HCT116 (cell line): ENCODE data around the gene BTBD16. TPM values are rescaled to one million over a fixed set of nuclear protein-coding genes. Genes with fewer than 3 reads are reported as not detected.

Experiments used
- ATAC-seq: fragments of 200-7000 bp; cut with Tn5 transposase; 2 replicates; pipeline ENCODE4 v1.9.1; 2020; ENCODE audit warnings: mild to moderate bottlenecking, moderate library complexity
- BruUV-seq: library from RNA; stranded (reverse); fragments of 400-500 nt; replicated peaks from 2 replicates; lab custom pipeline; 2021; lab: Mats Ljungman, UMichigan
- CTCF ChIA-PET: fragments of 300-600 bp; sonication (Branson Sonifier 250); formaldehyde crosslinking; loops from one replicate; lab custom pipeline; 2021; ENCODE audit warnings: antibody characterized with exemption; lab: Charles Lee
- POLR2A ChIA-PET: fragments of 300-600, 350-600 bp; sonication (Branson Sonifier 250); formaldehyde crosslinking; loops from one replicate; lab custom pipeline; 2021; ENCODE audit warnings: antibody characterized with exemption; lab: Charles Lee
- RAD21 ChIA-PET, 2 experiments: fragments of 300-600 bp; sonication (Branson Sonifier 250); formaldehyde crosslinking; loops; one replicate each; lab custom pipeline; 2023; ENCODE audit warnings: low total read pairs in 2 of 2; ENCODE audit not compliant: uncharacterized antibody in 2 of 2, unreplicated experiment in 2 of 2, low non-redundant PET in 1 of 2; lab: Charles Lee
- DNase-seq: peaks from one replicate; pipeline ENCODE4 v3.0.0-alpha.2; 2010; ENCODE audit warnings: low read depth, low spot score
- H2AFZ ChIP-seq: fragments of 200-600 bp; shearing (Covaris generic), sonication (generic); 2 replicates; pipeline ENCODE4 v1.6.1; 2017; ENCODE audit warnings: low read depth, mixed run types, mixed read lengths, antibody characterized with exemption, low read length; ENCODE audit not compliant: poor library complexity, severe bottlenecking
- H3K27ac ChIP-seq: 2 replicates; pipeline ENCODE4 v1.5.1; 2012; ENCODE audit warnings: low read depth, low read length
- H3K27me3 ChIP-seq: fragments of 200-600 bp; sonication (generic); 2 replicates; pipeline ENCODE4 v1.6.1; 2016; ENCODE audit warnings: mixed run types, low read length, mixed read lengths; ENCODE audit not compliant: insufficient read depth
- H3K36me3 ChIP-seq, 2 experiments: fragments of 200-500 bp in 1 of 2; fragments of 200-600 bp in 1 of 2; sonication (Bioruptor generic) in 1 of 2; sonication (generic) in 1 of 2; 2 replicates each; pipeline versions ENCODE4 v1.5.1 to v1.6.1; 2014 to 2016; ENCODE audit warnings: low read length in 2 of 2, inconsistent platforms in 1 of 2, mixed read lengths in 1 of 2, mixed run types in 1 of 2; ENCODE audit not compliant: insufficient read depth in 2 of 2, control insufficient read depth in 1 of 2
- H3K4me1 ChIP-seq, 2 experiments: fragments of 200-600 bp in 1 of 2; sonication (generic) in 1 of 2; 2 replicates each; pipeline versions ENCODE4 v1.5.1 to v1.6.1; 2012 to 2017; ENCODE audit warnings: low read length in 2 of 2, inconsistent platforms in 1 of 2, mild to moderate bottlenecking in 1 of 2, mixed read lengths in 1 of 2, mixed run types in 1 of 2, moderate library complexity in 1 of 2; ENCODE audit not compliant: insufficient read depth in 2 of 2, control insufficient read depth in 1 of 2
- H3K4me2 ChIP-seq: fragments of 200-600 bp; sonication (generic); 2 replicates; pipeline ENCODE4 v1.6.1; 2017; ENCODE audit warnings: mixed run types, low read length, mixed read lengths
- H3K4me3 ChIP-seq, 2 experiments: fragments of 200-600 bp in 1 of 2; sonication (generic) in 1 of 2; replicated peaks in 1 of 2; 2 replicates each; pipeline ENCODE4 v1.5.1; 2011 to 2016; ENCODE audit warnings: low read length in 2 of 2, control low read depth in 1 of 2, low read depth in 1 of 2, mild to moderate bottlenecking in 1 of 2, mixed read lengths in 1 of 2, mixed run types in 1 of 2
- H3K79me2 ChIP-seq: fragments of 200-600 bp; sonication (generic); 2 replicates; pipeline ENCODE4 v1.6.1; 2017; ENCODE audit warnings: mild to moderate bottlenecking, mixed run types, low read length, moderate library complexity, mixed read lengths; ENCODE audit not compliant: insufficient read depth
- H3K9ac ChIP-seq: fragments of 200-600 bp; sonication (generic); 2 replicates; pipeline ENCODE4 v1.6.1; 2016; ENCODE audit warnings: low read length, mixed read lengths
- H3K9me2 ChIP-seq: fragments of 200-600 bp; sonication (generic), shearing (Covaris generic); 2 replicates; pipeline ENCODE4 v1.6.1; 2017; ENCODE audit warnings: mixed run types, mild to moderate bottlenecking, moderate library complexity; ENCODE audit not compliant: insufficient read depth
- H3K9me3 ChIP-seq, 2 experiments: fragments of 200-500 bp in 1 of 2; fragments of 200-600 bp in 1 of 2; sonication (Bioruptor generic) in 1 of 2; sonication (generic) in 1 of 2; 2 replicates each; pipeline ENCODE4 v1.6.1; 2014 to 2017; ENCODE audit warnings: low read length in 2 of 2, mixed read lengths in 2 of 2, inconsistent platforms in 1 of 2, low read depth in 1 of 2, mild to moderate bottlenecking in 1 of 2, mixed run types in 1 of 2, moderate library complexity in 1 of 2; ENCODE audit not compliant: control insufficient read depth in 1 of 2, insufficient read depth in 1 of 2
- H4K20me1 ChIP-seq: fragments of 200-600 bp; sonication (generic), shearing (Covaris generic); 2 replicates; pipeline ENCODE4 v1.6.1; 2017; ENCODE audit warnings: mixed run types, mild to moderate bottlenecking, moderate library complexity; ENCODE audit not compliant: insufficient read depth
- CBX3 ChIP-seq: IDR thresholded peaks from 2 replicates; pipeline ENCODE4 v1.6.1; 2012; ENCODE audit warnings: low read depth
- CEBPB ChIP-seq: IDR thresholded peaks from 2 replicates; pipeline ENCODE4 v1.6.1; 2012; ENCODE audit warnings: low read depth
- EZH2 ChIP-seq: fragments of 200-600 bp; sonication (generic); IDR thresholded peaks from 2 replicates; pipeline ENCODE4 v1.6.1; 2017; ENCODE audit warnings: antibody characterized with exemption, mixed run types
- EZH2phosphoT487 ChIP-seq: fragments of 200-600 bp; IDR thresholded peaks from 2 replicates; pipeline ENCODE4 v1.6.1; 2018; ENCODE audit warnings: antibody characterized with exemption, borderline replicate concordance
- FOSL1 ChIP-seq: IDR thresholded peaks from 2 replicates; pipeline ENCODE4 v1.6.1; 2012; ENCODE audit warnings: low read depth
- JUND ChIP-seq: IDR thresholded peaks from 2 replicates; pipeline ENCODE4 v1.6.1; 2012
- POLR2A ChIP-seq: IDR thresholded peaks from 2 replicates; pipeline ENCODE4 v1.7.0; 2011; ENCODE audit warnings: borderline replicate concordance; ENCODE audit not compliant: insufficient read depth, insufficient read length; ENCODE audit errors: extremely low read depth
- RAD21 ChIP-seq: IDR thresholded peaks from 2 replicates; pipeline ENCODE4 v1.6.1; 2012; ENCODE audit warnings: low read depth, mild to moderate bottlenecking
- SP1 ChIP-seq: IDR thresholded peaks from 2 replicates; pipeline ENCODE4 v1.6.1; 2012; ENCODE audit warnings: low read depth
- TCF7L2 ChIP-seq: IDR thresholded peaks from 2 replicates; pipeline ENCODE4 v1.7.0; 2011; ENCODE audit warnings: borderline replicate concordance, inconsistent platforms; ENCODE audit not compliant: insufficient read depth, insufficient read length; ENCODE audit errors: extremely low read depth
- YY1 ChIP-seq: IDR thresholded peaks from 2 replicates; pipeline ENCODE4 v1.6.1; 2011; ENCODE audit warnings: low read length, low read depth, moderate library complexity, mild to moderate bottlenecking; ENCODE audit not compliant: insufficient replicate concordance; ENCODE audit errors: extremely low read depth
- ZFX ChIP-seq: fragments of 450-650 bp; IDR thresholded peaks from 2 replicates; pipeline ENCODE4 v1.6.1; 2017
- intact Hi-C: fragments of 100-400 bp; cut with micrococcal nuclease; formaldehyde crosslinking; loops from 2 replicates; pipeline ENCODE4 v1.10.0; 2022
- total RNA-seq: library from RNA; stranded (reverse); gene quantifications from one replicate; pipeline ENCODE4 v1.2.1, GENCODE V29; 2021; ENCODE audit not compliant: unreplicated experiment
- TF ChIP-seq, protein P1 (sequence below): IDR thresholded peaks from 2 replicates; pipeline ENCODE4 v1.6.1; 2012
- TF ChIP-seq, protein P2 (sequence below): IDR thresholded peaks from 2 replicates; pipeline ENCODE4 v1.6.1; 2012; ENCODE audit warnings: low read depth
- TF ChIP-seq, protein P3 (sequence below), 3 experiments: fragments of 200-600 bp in 1 of 3; sonication (generic) in 1 of 3; IDR thresholded peaks in 2 of 3; conservative IDR thresholded peaks in 1 of 3; 2 replicates each; pipeline ENCODE4 v1.5.1; 2012 to 2017; ENCODE audit warnings: low read depth in 2 of 3, low read length in 2 of 3, antibody characterized with exemption in 1 of 3, borderline replicate concordance in 1 of 3, control low read depth in 1 of 3, mild to moderate bottlenecking in 1 of 3, mixed read lengths in 1 of 3, mixed run types in 1 of 3, moderate library complexity in 1 of 3; ENCODE audit not compliant: insufficient read depth in 1 of 3

Gene BTBD16
- total RNA-seq, 1 experiment from 2014 or later: 0.27 TPM

DNA sequence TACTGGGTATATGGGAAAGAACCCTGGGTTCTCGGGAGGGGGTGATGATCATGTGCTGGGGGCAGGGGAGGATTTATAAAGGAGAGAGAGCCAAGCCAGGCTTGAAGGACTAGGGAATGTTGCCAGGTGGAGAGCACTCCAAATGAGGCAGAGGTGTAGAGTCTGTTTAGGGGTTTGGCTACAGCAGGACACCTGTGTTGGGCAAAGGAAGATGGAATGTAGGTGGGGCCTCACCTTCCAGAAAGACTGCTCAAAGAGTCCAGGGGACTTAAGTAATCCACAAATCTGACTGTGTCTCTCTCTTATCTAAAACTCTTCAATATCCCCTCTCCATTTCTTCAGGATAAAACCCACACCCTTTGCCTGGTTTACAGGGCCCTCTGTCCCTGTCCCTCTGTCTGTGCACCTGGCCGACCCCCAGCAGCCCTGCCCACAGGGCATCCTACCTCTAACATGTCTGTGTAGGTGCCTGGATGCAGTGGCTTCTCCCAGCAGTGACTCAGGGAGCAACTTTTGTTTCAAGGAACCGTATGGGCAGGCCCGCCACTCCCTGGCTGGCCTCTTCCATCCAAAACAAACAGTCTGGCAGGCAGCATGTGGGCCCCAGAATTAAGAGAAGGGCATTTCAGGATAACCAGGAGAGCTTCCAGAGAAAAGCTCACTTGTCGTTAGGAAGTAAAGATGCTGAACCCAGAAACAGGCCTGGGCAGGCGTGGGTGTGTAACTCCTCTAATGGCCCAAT is 92.8 kb downstream of the BTBD16 start:
- POLR2A ChIA-PET: no interaction called here
- H3K79me2 ChIP-seq: no peaks in the 10 kb centered on the region

More for the DNA sequence above, 92.8 kb downstream of the BTBD16 start:
- no peaks in the 10 kb centered on the region for H3K9me3 ChIP-seq
- RAD21 ChIA-PET: no interaction called here
- no peaks in the 10 kb centered on the region for H4K20me1 ChIP-seq
- no peaks in the 10 kb centered on the region for H3K4me1 ChIP-seq
- H2AFZ ChIP-seq: no peak overlapping the region
- CTCF ChIA-PET: no interaction called here
- H3K36me3 ChIP-seq: no peaks in the 10 kb centered on the region
- no peak overlapping the region for H3K4me2 ChIP-seq
- H3K27ac ChIP-seq: no peak overlapping the region
- ATAC-seq: no peak
- H3K9me2 ChIP-seq: no peaks in the 10 kb centered on the region
- no peak for DNase-seq
- intact Hi-C loops: no loop called here
- H3K9ac ChIP-seq: no peak overlapping the region
- TF ChIP-seq FOSL1: no peak
- TF ChIP-seq, protein P1, sequence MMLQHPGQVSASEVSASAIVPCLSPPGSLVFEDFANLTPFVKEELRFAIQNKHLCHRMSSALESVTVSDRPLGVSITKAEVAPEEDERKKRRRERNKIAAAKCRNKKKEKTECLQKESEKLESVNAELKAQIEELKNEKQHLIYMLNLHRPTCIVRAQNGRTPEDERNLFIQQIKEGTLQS: no peak
- no peak for TF ChIP-seq CBX3
- TF ChIP-seq, protein P2, sequence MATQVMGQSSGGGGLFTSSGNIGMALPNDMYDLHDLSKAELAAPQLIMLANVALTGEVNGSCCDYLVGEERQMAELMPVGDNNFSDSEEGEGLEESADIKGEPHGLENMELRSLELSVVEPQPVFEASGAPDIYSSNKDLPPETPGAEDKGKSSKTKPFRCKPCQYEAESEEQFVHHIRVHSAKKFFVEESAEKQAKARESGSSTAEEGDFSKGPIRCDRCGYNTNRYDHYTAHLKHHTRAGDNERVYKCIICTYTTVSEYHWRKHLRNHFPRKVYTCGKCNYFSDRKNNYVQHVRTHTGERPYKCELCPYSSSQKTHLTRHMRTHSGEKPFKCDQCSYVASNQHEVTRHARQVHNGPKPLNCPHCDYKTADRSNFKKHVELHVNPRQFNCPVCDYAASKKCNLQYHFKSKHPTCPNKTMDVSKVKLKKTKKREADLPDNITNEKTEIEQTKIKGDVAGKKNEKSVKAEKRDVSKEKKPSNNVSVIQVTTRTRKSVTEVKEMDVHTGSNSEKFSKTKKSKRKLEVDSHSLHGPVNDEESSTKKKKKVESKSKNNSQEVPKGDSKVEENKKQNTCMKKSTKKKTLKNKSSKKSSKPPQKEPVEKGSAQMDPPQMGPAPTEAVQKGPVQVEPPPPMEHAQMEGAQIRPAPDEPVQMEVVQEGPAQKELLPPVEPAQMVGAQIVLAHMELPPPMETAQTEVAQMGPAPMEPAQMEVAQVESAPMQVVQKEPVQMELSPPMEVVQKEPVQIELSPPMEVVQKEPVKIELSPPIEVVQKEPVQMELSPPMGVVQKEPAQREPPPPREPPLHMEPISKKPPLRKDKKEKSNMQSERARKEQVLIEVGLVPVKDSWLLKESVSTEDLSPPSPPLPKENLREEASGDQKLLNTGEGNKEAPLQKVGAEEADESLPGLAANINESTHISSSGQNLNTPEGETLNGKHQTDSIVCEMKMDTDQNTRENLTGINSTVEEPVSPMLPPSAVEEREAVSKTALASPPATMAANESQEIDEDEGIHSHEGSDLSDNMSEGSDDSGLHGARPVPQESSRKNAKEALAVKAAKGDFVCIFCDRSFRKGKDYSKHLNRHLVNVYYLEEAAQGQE: no peak
- TF ChIP-seq, protein P3, sequence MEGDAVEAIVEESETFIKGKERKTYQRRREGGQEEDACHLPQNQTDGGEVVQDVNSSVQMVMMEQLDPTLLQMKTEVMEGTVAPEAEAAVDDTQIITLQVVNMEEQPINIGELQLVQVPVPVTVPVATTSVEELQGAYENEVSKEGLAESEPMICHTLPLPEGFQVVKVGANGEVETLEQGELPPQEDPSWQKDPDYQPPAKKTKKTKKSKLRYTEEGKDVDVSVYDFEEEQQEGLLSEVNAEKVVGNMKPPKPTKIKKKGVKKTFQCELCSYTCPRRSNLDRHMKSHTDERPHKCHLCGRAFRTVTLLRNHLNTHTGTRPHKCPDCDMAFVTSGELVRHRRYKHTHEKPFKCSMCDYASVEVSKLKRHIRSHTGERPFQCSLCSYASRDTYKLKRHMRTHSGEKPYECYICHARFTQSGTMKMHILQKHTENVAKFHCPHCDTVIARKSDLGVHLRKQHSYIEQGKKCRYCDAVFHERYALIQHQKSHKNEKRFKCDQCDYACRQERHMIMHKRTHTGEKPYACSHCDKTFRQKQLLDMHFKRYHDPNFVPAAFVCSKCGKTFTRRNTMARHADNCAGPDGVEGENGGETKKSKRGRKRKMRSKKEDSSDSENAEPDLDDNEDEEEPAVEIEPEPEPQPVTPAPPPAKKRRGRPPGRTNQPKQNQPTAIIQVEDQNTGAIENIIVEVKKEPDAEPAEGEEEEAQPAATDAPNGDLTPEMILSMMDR (IDR thresholded peaks at IDR 0.05 in 2 of 3, conservative IDR thresholded peaks at IDR 0.05 in 1 of 3; ENCODE audit: borderline replicate concordance in 1 of 3, insufficient read depth in 1 of 3, low read depth in 2 of 3, low read length in 2 of 3): no peak
- no peak for TF ChIP-seq SP1
- no peak for TF ChIP-seq JUND
- TF ChIP-seq YY1: no peak
- no peak for TF ChIP-seq ZFX
- TF ChIP-seq POLR2A: no peak
- no peak for TF ChIP-seq CEBPB
- no peak for TF ChIP-seq EZH2phosphoT487
- TF ChIP-seq EZH2: no peak
- TF ChIP-seq TCF7L2: no peak
- TF ChIP-seq RAD21: no peak
- H3K27me3 ChIP-seq: 0 out of 2 replicates have a peak, but pooled peaks cover 5% of the 10 kb centered on the region
- no peak overlapping the region for H3K4me3 ChIP-seq
- BruUV-seq: no TSS peak
